ENCODE data around the gene GINS1. TPM values are rescaled to one million over a fixed set of nuclear protein-coding genes. Genes with fewer than 3 reads are reported as not detected.
A peak's percentile ranks its signal among the peaks of the same experiment; 100 is the strongest.

Gene GINS1
- total RNA-seq, 3 donors from 2014 or later, result 15.3 to 25.4 (median 18.3) TPM

DNA sequence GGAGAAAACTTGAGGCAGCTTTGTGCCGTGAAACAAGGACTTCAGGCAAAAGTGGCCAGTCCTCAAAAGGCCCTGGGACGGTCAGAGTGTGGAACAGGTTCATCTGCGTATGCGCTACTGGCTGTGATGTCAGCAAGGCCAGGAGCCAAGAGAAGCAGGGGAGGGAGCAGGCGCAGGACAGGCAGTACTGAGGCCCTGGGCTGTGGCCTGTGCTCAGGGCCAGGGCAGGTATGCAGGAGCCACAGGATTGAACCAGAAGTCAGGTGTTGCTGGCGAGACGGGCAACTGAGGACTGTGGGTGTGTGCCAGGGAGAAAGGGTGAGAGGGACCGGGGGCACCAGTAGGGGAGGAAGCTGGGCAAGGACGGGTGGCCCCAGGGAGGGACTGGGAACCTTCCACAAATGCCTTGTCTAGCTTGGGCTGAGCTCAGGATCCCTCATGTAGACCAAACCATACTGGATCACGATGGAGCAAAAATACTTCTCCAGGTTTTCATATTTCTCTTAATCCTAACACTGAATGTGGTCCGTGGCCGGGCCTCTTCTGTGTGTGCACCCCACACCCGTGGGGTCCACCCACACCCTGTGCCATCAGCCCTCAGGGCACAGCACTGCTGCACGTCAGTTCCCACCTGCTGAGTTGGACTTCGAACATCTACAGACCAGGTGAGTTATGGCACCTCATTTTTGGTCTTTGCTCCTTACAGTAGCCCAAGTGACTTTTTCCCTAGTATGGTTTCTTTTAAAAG is 46.9 kb downstream of the GINS1 start:
- Mint-ChIP-seq H3K27me3 (ENCODE audit: low read depth) (no peaks in the 10 kb centered on the region), H3K4me1 (ENCODE audit: low read depth) (no peaks in the 10 kb centered on the region), H3K36me3 (ENCODE audit: insufficient read depth) (no peaks in the 10 kb centered on the region), H3K9me3 (no peaks in the 10 kb centered on the region), H3K4me3 (no peak overlapping the region)
- no peak for DNase-seq
- ATAC-seq, result no peak

DNA sequence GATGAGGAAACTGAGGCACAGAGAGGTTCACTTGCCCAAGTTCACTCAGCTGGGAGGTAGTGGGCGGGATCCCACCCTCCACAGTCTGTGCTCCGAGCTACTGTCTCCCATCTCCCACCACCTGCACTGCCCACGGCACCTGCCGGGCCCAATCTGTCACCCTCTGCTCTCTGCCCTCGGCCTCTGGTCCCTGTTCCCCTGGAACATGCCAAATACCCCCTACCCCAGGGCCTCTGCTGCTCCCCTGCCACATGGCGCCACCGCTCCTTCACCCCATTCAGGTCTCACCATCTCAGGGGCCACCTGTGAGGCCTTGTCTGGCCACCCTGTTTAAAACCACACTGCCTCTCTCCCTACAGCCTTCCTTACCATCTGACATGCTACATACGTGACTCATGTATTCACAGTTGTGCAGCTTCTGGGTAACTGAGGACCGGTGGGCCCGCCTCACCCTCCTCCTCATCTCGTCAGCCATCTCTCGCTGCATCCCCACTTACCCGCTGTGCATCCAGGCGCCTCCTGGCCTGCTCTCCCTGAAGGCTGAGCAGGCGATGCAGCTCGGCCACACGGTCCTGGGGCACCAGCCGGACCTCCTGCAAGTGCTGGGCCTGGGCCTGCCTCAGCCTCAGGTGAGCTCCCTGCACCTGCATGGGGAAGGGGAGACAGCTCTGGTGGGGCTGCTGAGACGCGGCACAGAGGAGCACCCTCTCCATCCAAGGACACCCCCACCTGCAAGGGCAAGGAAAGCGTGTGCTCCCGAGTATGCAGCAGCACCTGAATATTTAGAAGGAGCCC is 50.6 kb downstream of the GINS1 start:
- Mint-ChIP-seq H3K4me3 (no peak overlapping the region), H3K4me1 (ENCODE audit: low read depth) (peaks cover 2% of the 10 kb centered on the region), H3K36me3 (ENCODE audit: insufficient read depth) (no peaks in the 10 kb centered on the region), H3K9me3 (no peaks in the 10 kb centered on the region), H3K27me3 (ENCODE audit: low read depth) (no peaks in the 10 kb centered on the region)
- no peak for DNase-seq
- ATAC-seq, result peak in 1 of 2 donors; percentile 12

GRCh38 chr20:25459111-25459830 is 51.8 kb downstream of the GINS1 start:
- ATAC-seq, result no peak
- Mint-ChIP-seq H3K27me3 (ENCODE audit: low read depth) (no peaks in the 10 kb centered on the region), H3K4me3 (no peak overlapping the region), H3K36me3 (ENCODE audit: insufficient read depth) (no peaks in the 10 kb centered on the region), H3K4me1 (ENCODE audit: low read depth) (peaks cover 2% of the 10 kb centered on the region), H3K9me3 (no peaks in the 10 kb centered on the region)
- DNase-seq, result no peak

DNA sequence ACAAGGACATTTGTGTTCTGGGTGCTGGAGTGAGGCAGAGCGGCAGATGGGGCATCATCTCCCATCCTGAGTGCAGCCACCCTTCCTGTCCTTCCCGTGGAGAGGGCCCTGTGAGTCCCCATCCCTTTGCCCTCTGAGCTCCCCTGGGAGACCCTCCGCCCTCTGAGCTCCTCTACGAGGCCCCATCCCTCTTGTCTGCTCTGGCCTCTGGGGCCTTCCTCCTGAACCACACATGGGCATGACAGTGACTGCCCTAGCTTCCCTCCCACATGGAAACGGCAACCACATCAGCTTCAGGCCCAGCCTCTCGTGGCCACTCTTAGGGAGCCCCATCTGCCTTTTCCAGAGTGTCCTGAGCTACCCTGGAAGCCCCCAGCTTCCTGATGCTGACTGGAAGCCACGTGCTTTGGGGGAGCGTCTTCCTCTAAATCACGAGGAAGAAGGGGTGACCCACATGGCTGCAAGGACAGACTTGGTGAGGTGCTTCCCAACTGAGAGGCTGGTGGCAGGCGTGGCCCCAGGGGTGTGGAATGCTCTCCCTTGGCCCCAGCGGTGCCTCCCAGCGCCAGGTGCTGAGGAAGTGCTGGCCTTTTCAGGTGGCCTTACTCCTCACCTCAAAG is 52.6 kb downstream of the GINS1 start:
- DNase-seq (no peak), ATAC-seq (no peak)
- Mint-ChIP-seq H3K4me1 (ENCODE audit: low read depth) (peaks cover 2% of the 10 kb centered on the region), H3K36me3 (ENCODE audit: insufficient read depth) (no peaks in the 10 kb centered on the region), H3K27me3 (ENCODE audit: low read depth) (no peaks in the 10 kb centered on the region), H3K9me3 (no peaks in the 10 kb centered on the region), H3K4me3 (no peak overlapping the region)

DNA sequence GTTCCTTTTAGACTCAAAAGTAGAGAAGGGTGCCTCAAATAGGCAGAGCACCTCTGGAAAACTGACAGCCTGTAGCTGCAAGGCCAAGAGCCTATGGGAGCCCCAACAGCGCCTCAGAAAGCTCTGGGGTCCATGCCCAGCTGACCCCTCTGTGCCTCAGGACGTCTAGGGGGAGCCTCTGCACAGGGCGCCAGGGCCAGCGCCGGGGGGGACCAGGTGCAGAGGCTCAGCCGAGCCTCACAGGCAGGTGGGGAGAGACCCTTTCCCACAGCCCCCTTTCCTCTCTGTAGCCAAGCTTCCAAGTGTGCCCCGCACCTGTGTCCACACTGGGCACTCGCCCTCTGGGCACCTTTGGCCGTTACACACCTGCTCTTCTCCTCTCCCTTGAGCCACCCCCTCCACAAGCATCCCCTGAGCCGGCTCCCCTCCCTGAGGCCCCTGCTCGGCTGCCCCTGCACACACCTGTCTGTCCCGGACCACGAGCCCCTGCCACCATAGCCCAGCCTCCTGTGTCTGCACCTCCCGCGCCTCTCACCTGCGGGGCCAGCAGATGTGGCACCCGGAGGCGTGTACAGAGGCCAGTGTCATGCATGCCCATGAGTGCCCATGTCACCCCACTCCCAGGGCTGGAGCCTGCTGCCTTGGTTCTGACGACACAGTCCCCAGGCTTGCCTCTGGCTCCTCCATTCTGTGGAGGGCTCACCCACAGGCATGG is 53.2 kb downstream of the GINS1 start:
- Mint-ChIP-seq H3K27me3 (ENCODE audit: low read depth) (no peaks in the 10 kb centered on the region), H3K4me3 (no peak overlapping the region), H3K4me1 (ENCODE audit: low read depth) (peaks cover 2% of the 10 kb centered on the region), H3K36me3 (ENCODE audit: insufficient read depth) (no peaks in the 10 kb centered on the region), H3K9me3 (no peaks in the 10 kb centered on the region)
- no peak for DNase-seq
- ATAC-seq, result no peak

DNA sequence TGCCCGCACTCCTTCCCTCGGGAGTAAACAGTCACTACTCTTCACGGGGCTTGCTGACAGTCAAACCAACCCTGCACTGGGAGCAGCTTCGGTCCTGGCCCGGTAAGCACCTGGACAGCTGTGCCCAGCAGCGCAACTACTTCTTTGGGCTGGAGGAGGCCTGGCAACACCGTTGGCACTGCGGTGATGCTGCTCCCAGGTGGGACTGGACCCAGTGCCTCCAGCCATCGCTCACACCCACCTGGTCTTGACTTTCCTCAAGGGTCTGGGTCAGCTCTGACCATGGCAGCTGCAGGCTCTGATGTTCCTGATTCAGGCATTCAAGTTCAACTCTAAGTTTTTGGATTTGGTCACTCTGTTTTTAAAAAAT is 53.8 kb downstream of the GINS1 start:
- DNase-seq, result no peak
- peaks cover 2% of the 10 kb centered on the region for H3K4me1 Mint-ChIP-seq (ENCODE audit: low read depth)
- no peaks in the 10 kb centered on the region for H3K36me3 Mint-ChIP-seq (ENCODE audit: insufficient read depth)
- H3K4me3 Mint-ChIP-seq, result no peak overlapping the region
- no peak for ATAC-seq
- no peaks in the 10 kb centered on the region for H3K9me3 Mint-ChIP-seq
- H3K27me3 Mint-ChIP-seq (ENCODE audit: low read depth), result no peaks in the 10 kb centered on the region

DNA sequence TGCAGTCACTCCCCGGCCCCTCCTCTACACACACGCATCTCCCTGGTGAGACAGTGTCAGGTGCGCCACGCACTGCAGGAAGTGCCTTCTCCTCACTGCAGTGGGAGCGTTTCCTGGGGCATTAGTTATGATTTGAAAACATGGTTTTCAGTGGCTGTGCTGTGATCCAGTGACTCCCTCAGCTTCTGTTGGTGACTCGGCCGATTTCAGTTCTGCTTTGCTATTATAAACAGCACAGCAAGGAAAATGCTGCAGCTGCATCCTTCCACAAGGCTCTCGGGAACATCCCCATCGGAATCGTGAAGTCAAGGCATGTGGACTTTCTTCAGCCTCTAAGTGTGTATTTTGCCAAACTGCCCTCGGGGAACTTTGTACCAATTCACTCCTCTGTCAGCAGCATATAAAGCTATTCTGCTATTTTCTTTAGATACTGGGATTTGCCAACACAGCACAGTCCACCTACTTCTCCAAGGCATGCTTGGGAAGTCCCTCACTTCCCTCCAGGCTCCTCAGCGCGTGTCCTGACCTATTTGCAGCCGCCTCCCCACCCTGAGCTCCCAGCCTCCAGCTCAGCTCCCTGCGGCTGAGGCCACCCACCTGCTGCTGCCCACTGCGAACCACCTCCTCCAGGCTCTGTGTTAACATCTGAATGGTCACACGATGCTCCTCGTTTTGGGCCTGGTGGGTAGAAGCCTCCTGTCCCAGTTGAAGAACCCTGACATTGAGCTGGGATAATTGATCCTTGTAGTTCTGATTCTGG is 54.5 kb downstream of the GINS1 start:
- H3K9me3 Mint-ChIP-seq, result no peaks in the 10 kb centered on the region
- peaks cover 2% of the 10 kb centered on the region for H3K4me1 Mint-ChIP-seq (ENCODE audit: low read depth)
- no peak for DNase-seq
- H3K36me3 Mint-ChIP-seq (ENCODE audit: insufficient read depth), result no peaks in the 10 kb centered on the region
- ATAC-seq, result no peak
- H3K4me3 Mint-ChIP-seq, result no peak overlapping the region
- H3K27me3 Mint-ChIP-seq (ENCODE audit: low read depth), result no peaks in the 10 kb centered on the region

GRCh38 chr20:25464501-25465242 is 57.2 kb downstream of the GINS1 start:
- no peaks in the 10 kb centered on the region for H3K27me3 Mint-ChIP-seq (ENCODE audit: low read depth)
- H3K4me1 Mint-ChIP-seq (ENCODE audit: low read depth), result peaks cover 2% of the 10 kb centered on the region
- DNase-seq (no peak), ATAC-seq (no peak)
- no peak overlapping the region for H3K4me3 Mint-ChIP-seq
- H3K36me3 Mint-ChIP-seq (ENCODE audit: insufficient read depth), result no peaks in the 10 kb centered on the region
- H3K9me3 Mint-ChIP-seq, result no peaks in the 10 kb centered on the region

GRCh38 chr20:25465243-25466135 is 58.0 kb downstream of the GINS1 start:
- peaks cover 7% of the 10 kb centered on the region for H3K4me1 Mint-ChIP-seq (ENCODE audit: low read depth)
- no peak overlapping the region for H3K4me3 Mint-ChIP-seq
- H3K9me3 Mint-ChIP-seq, result no peaks in the 10 kb centered on the region
- H3K27me3 Mint-ChIP-seq (ENCODE audit: low read depth), result no peaks in the 10 kb centered on the region
- DNase-seq, result no peak
- H3K36me3 Mint-ChIP-seq (ENCODE audit: insufficient read depth), result no peaks in the 10 kb centered on the region
- no peak for ATAC-seq

- Mint-ChIP-seq H3K36me3 (ENCODE audit: insufficient read depth) (no peaks in the 10 kb centered on the region), H3K4me3 (no peak overlapping the region), H3K4me1 (ENCODE audit: low read depth) (peaks cover 5% of the 10 kb centered on the region), H3K9me3 (no peaks in the 10 kb centered on the region), H3K27me3 (ENCODE audit: low read depth) (no peaks in the 10 kb centered on the region)
- ATAC-seq (no peak), DNase-seq (no peak)
These were observed 59.4 kb downstream of the GINS1 start for GRCh38 chr20:25466846-25467245.

GRCh38 chr20:25467441-25467840 is 60.0 kb downstream of the GINS1 start:
- H3K4me3 Mint-ChIP-seq, result no peak overlapping the region
- H3K27me3 Mint-ChIP-seq (ENCODE audit: low read depth), result no peaks in the 10 kb centered on the region
- ATAC-seq, result no peak

More at GRCh38 chr20:25467441-25467840, 60.0 kb downstream of the GINS1 start:
- Mint-ChIP-seq H3K36me3 (ENCODE audit: insufficient read depth) (no peaks in the 10 kb centered on the region), H3K9me3 (no peaks in the 10 kb centered on the region), H3K4me1 (ENCODE audit: low read depth) (peaks cover 4% of the 10 kb centered on the region)
- no peak for DNase-seq

All from activated T-cell treated with anti-CD3 and anti-CD28 coated beads, Interleukin-2, amount 50 U/mL, for 4 hours (primary cell).